Neuronal stem cell (in vitro differentiated cells): ENCODE data around the gene TMEM255B.
"Not testable (repeated sequence)": the region's sequence is repeated elsewhere in the genome, so short reads cannot be mapped to it uniquely, and the experiment has no call there.

ENCODE experiments used
- DNase-seq: peaks from one replicate; pipeline ENCODE4 v3.0.0-alpha.2; 2013; ENCODE audit warnings: low spot score
- H2AFZ ChIP-seq: one replicate; pipeline ENCODE4 v1.6.1; 2013; ENCODE audit warnings: mild to moderate bottlenecking, low read length, inconsistent platforms
- H2AK5ac ChIP-seq: 2 replicates; pipeline ENCODE4 v1.6.1; 2013; ENCODE audit warnings: low read depth, mild to moderate bottlenecking, inconsistent platforms, low read length, moderate library complexity, mixed read lengths
- H2BK120ac ChIP-seq: 2 replicates; pipeline ENCODE4 v1.6.1; 2013; ENCODE audit warnings: low read depth, mild to moderate bottlenecking, inconsistent platforms, low read length, moderate library complexity, mixed read lengths
- H2BK12ac ChIP-seq: one replicate; pipeline ENCODE4 v1.6.1; 2013; ENCODE audit warnings: low read length, inconsistent platforms
- H2BK15ac ChIP-seq: 2 replicates; pipeline ENCODE4 v1.6.1; 2013; ENCODE audit warnings: mild to moderate bottlenecking, low read length, inconsistent platforms, mixed read lengths
- H2BK5ac ChIP-seq: one replicate; pipeline ENCODE4 v1.6.1; 2013; ENCODE audit warnings: inconsistent platforms, mild to moderate bottlenecking, low read length, moderate library complexity
- H3K14ac ChIP-seq: one replicate; pipeline ENCODE4 v1.6.1; 2013; ENCODE audit warnings: low read length, inconsistent platforms
- H3K18ac ChIP-seq: 2 replicates; pipeline ENCODE4 v1.6.1; 2013; ENCODE audit warnings: low read length, inconsistent platforms
- H3K23ac ChIP-seq: 2 replicates; pipeline ENCODE4 v1.6.1; 2013; ENCODE audit warnings: low read depth, mild to moderate bottlenecking, mixed read lengths, low read length, inconsistent platforms; ENCODE audit not compliant: poor library complexity
- H3K27ac ChIP-seq: replicated peaks from 3 replicates; pipeline ENCODE4 v1.5.1; 2013; ENCODE audit warnings: low read length, inconsistent platforms
- H3K27me3 ChIP-seq, 3 experiments: 2 replicates each; pipeline ENCODE4 v1.6.1; 2013; ENCODE audit warnings: low read length in 3 of 3, mild to moderate bottlenecking in 2 of 3, inconsistent platforms in 1 of 3, low read depth in 1 of 3, mixed read lengths in 1 of 3, moderate library complexity in 1 of 3; ENCODE audit not compliant: control insufficient read depth in 3 of 3, insufficient read depth in 3 of 3
- H3K36me3 ChIP-seq, 2 donors: replicated peaks in 1 of 2; 2 replicates each; pipeline ENCODE4 v1.6.1; 2013; ENCODE audit warnings: low read length in 2 of 2; ENCODE audit not compliant: control insufficient read depth in 2 of 2, insufficient read depth in 2 of 2
- H3K4ac ChIP-seq: 2 replicates; pipeline ENCODE4 v1.6.1; 2013; ENCODE audit warnings: inconsistent platforms, mild to moderate bottlenecking, low read length, moderate library complexity
- H3K4me1 ChIP-seq, 2 donors: 1 replicate in 1 of 2; 2 replicates in 1 of 2; pipeline ENCODE4 v1.6.1; 2013; ENCODE audit warnings: low read length in 2 of 2, low read depth in 1 of 2; ENCODE audit not compliant: control insufficient read depth in 2 of 2, insufficient read depth in 1 of 2
- H3K4me2 ChIP-seq: one replicate; pipeline ENCODE4 v1.6.1; 2013; ENCODE audit warnings: mild to moderate bottlenecking, low read length, inconsistent platforms; ENCODE audit not compliant: insufficient read depth, poor library complexity, severe bottlenecking
- H3K4me3 ChIP-seq, 2 donors: 2 replicates each; pipeline ENCODE4 v1.5.1; 2013; ENCODE audit warnings: low read length in 2 of 2, mild to moderate bottlenecking in 2 of 2, inconsistent platforms in 1 of 2, moderate library complexity in 1 of 2
- H3K79me1 ChIP-seq: one replicate; pipeline ENCODE4 v1.6.1; 2013; ENCODE audit warnings: low read depth, mild to moderate bottlenecking, inconsistent platforms, low read length, moderate library complexity
- H3K9ac ChIP-seq: one replicate; pipeline ENCODE4 v1.6.1; 2013; ENCODE audit warnings: mild to moderate bottlenecking, low read depth, low read length, inconsistent platforms; ENCODE audit not compliant: poor library complexity
- H3K9me3 ChIP-seq, 2 donors: replicated peaks in 1 of 2; 2 replicates each; pipeline versions ENCODE3 to v1.6.1; 2013; ENCODE audit warnings: low read length in 2 of 2, mild to moderate bottlenecking in 2 of 2, inconsistent platforms in 1 of 2, low read depth in 1 of 2, mixed read lengths in 1 of 2, moderate library complexity in 1 of 2; ENCODE audit not compliant: control insufficient read depth in 2 of 2, insufficient read depth in 1 of 2
- H4K8ac ChIP-seq: one replicate; pipeline ENCODE4 v1.6.1; 2013; ENCODE audit warnings: low read depth, mild to moderate bottlenecking, inconsistent platforms, low read length, moderate library complexity
- H4K91ac ChIP-seq: one replicate; pipeline ENCODE4 v1.6.1; 2013; ENCODE audit warnings: low read length, low read depth, mild to moderate bottlenecking, inconsistent platforms; ENCODE audit not compliant: poor library complexity
- WGBS, 2 donors: extraction: QIAGEN DNeasy Blood & Tissue Kit; methylation state at CpG; one replicate each; pipeline ENCODE4 v1.1.7; 2013; ENCODE audit warnings: missing lambda C conversion rate in 2 of 2, mixed read lengths in 1 of 2; ENCODE audit not compliant: insufficient read length in 2 of 2, insufficient replicate concordance in 1 of 2; ENCODE audit errors: extremely low coverage in 2 of 2; 5-methylcytosine and 5-hydroxymethylcytosine counted together

The TMEM255B gene

DNA sequence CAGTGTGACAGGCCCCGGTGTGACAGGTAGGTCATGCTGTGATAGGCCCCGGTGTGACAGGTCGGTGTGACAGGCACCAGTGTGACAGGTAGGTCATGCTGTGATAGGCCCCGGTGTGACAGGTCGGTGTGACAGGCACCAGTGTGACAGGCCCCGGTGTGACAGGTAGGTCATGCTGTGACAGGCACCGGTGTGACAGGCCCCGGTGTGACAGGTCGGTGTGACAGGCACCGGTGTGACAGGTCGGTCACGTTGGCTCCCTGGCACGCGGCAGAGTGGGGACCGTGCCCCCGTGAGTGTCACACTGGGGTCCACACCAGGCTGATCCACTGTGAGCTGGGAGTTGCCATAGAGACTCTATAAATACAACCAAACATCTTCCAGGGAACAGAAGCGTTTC, 75.0 kb downstream of the TMEM255B start:
- not testable (repeated sequence) for H3K4ac ChIP-seq, H4K8ac ChIP-seq, DNase-seq, H3K18ac ChIP-seq, H3K9ac ChIP-seq, H2BK12ac ChIP-seq, H3K27ac ChIP-seq, H2AFZ ChIP-seq, H3K23ac ChIP-seq, H2BK5ac ChIP-seq, H2AK5ac ChIP-seq, H3K27me3 ChIP-seq, H2BK120ac ChIP-seq, H3K4me3 ChIP-seq, H3K9me3 ChIP-seq, H3K14ac ChIP-seq, H2BK15ac ChIP-seq, H3K36me3 ChIP-seq, H4K91ac ChIP-seq, H3K79me1 ChIP-seq, H3K4me2 ChIP-seq
- H3K4me1 ChIP-seq, result peaks cover 12 to 28% of the 10 kb centered on the region in 2 donors
- no CpG with 5 or more reads among the region's 17 CpGs for WGBS, 2 donors

DNA sequence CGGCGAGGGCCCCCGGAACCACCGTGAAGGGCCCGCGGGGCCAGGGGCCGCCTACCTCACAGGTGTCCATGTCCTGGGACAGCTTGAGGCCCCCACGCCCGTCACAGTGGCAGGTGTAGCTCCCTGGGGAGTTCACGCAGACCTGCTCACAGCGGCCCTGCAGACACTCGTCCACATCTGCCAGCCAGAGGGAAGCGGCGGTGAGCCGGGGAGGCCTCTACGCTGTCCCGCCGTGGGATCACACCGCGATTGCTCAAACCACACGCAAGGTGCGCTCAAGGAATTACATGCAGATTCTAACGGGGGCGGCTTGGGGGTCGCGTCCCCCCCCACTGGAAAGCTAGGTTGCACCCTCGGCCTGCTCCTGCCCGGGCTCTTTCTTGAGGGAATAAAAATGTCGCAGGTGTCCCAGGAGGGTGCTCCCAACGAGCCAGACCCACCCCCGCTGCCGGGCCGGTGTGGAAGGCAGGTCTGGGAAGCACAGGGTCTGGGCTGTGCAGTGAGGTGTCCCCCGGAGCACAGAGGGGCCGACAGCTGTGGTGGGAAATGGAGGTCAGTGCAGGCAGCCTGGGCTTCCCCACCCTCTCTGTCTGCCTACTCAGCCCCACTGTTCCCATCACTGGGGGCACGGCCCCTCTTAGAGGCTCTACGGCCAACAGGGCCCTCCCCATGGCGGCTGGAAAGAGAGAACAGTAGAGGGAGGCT, 75.6 kb downstream of the TMEM255B start:
- Histone ChIP-seq H3K4ac (no peak overlapping the region), H3K18ac (peak overlapping the region; percentile 88), H3K14ac (peak overlapping the region; percentile 94), H3K4me3 (no peak overlapping the region), H3K4me2 (no peak overlapping the region), H2BK120ac (no peak overlapping the region), H3K36me3 (peaks cover 0 to 4% of the 10 kb centered on the region in 2 donors), H3K9ac (peak overlapping the region; percentile 60), H2BK12ac (peak overlapping the region; percentile 75), H3K27me3 (no peaks in the 10 kb centered on the region), H2AFZ (no peak overlapping the region), H2AK5ac (peak overlapping the region; percentile 95), H3K79me1 (no peaks in the 10 kb centered on the region), H3K9me3 (no peaks in the 10 kb centered on the region), H2BK5ac (peak overlapping the region; percentile 95), H2BK15ac (peak overlapping the region; percentile 97), H3K4me1 (peaks cover 12 to 31% of the 10 kb centered on the region in 2 donors), H3K23ac (peak overlapping the region; percentile 65), H3K27ac (no peak overlapping the region), H4K91ac (peak overlapping the region; percentile 24), H4K8ac (peak overlapping the region; percentile 96)
- no CpG with 5 or more reads among the region's 38 CpGs for WGBS, 2 donors
- no peak for DNase-seq

DNA sequence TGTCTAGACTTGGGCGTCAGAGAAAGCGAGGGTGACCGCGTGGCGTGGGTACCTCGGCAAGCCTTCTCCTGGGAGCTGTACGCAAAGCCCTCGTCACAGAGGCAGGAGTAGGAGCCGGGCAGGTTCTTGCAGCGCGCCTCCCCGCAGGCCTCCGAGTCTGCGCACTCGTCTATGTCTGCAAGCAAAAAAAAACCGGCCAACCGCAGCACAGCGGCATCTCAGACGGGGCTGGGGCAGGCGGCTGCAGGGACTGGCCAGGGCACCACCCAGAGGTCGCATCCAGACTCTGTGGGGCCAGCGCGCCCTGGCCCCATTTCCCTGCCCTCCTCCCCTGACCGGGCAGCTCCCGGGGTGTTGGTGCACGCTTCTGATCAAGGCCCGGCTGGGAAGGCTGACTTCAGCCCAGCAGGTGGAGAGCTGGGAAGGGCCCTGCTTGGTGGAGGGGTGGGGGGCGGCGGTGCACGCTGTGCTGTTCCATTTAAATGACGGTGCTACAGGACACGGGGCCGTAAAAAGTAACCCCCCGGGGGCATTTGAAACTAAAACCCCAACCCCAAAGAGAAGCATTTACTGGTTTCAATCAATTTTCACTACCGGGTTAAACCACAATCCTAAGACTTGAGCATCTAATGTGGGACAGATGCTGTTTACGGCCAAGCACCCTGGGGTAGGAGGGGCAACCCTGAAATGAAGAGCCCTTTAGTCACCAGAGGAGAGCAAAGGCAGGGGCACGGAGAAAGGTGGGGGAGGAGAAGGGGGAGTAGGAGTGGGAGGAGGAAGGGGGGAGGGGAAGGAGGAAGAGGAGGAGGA, 76.6 kb downstream of the TMEM255B start:
- Histone ChIP-seq H4K8ac (no peak overlapping the region), H2AK5ac (peak overlapping the region; percentile 95), H3K79me1 (no peaks in the 10 kb centered on the region), H2BK12ac (peak overlapping the region; percentile 75), H3K9me3 (no peaks in the 10 kb centered on the region), H3K27me3 (no peaks in the 10 kb centered on the region), H2BK15ac (peak overlapping the region; percentile 97), H4K91ac (no peak overlapping the region), H3K18ac (peak overlapping the region; percentile 88), H2BK120ac (peak overlapping the region; percentile 72), H3K23ac (peak overlapping the region; percentile 20), H2AFZ (peak overlapping the region; percentile 22), H2BK5ac (peak overlapping the region; percentile 95), H3K4me3 (no peak overlapping the region), H3K4ac (peak overlapping the region; percentile 84), H3K14ac (peak overlapping the region; percentile 94), H3K4me2 (no peak overlapping the region), H3K27ac (peak overlapping the region; percentile 3), H3K4me1 (peaks cover 12 to 37% of the 10 kb centered on the region in 2 donors), H3K36me3 (peaks cover 0 to 6% of the 10 kb centered on the region in 2 donors), H3K9ac (peak overlapping the region; percentile 70)
- no CpG with 5 or more reads among the region's 37 CpGs for WGBS, 2 donors
- DNase-seq, result no peak
